HepG2 (cell line): Measurements from ENCODE around the gene DRC7. TPM values are rescaled to one million over a fixed set of nuclear protein-coding genes. Genes with fewer than 3 reads are reported as not detected.
"Not testable (repeated sequence)": the region's sequence is repeated elsewhere in the genome, so short reads cannot be mapped to it uniquely, and the experiment has no call there.

Source experiments
- ATAC-seq: fragments of 200-7000 bp; cut with Tn5 transposase; 3 replicates; pipeline ENCODE4 v1.9.1; 2020; ENCODE audit warnings: mild to moderate bottlenecking, moderate library complexity
- BruUV-seq: library from RNA; stranded (reverse); fragments of 400-500 nt; replicated peaks from 2 replicates; lab custom pipeline; 2021; lab: Mats Ljungman, UMichigan
- CTCF ChIA-PET: fragments of 300-600 bp; formaldehyde crosslinking; extraction: SDS; loops from one replicate; lab custom pipeline; 2021; ENCODE audit warnings: low total read pairs, inconsistent platforms, low intra/inter-chr PET ratio; lab: Yijun Ruan, JAX
- POLR2A ChIA-PET: fragments of 350-600 bp; sonication (Branson Sonifier 250); formaldehyde crosslinking; loops from one replicate; lab custom pipeline; 2020; ENCODE audit warnings: antibody characterized with exemption, inconsistent platforms; lab: Yijun Ruan, JAX
- DNase-seq: peaks from one replicate; pipeline ENCODE4 v3.0.0-alpha.2; 2015; ENCODE audit warnings: low spot score
- FAIRE-seq: peaks from 3 replicates; lab custom pipeline; 2011; peaks lifted over from hg19 to GRCh38; lab: Jason Lieb, UNC
- H2AFZ ChIP-seq: one replicate; pipeline ENCODE4 v1.6.1; 2011; ENCODE audit warnings: low read length, inconsistent platforms
- H3K27ac ChIP-seq: fragments of 300-600 bp; 3 replicates; pipeline ENCODE4 v1.8.0; 2011; ENCODE audit warnings: mixed run types, mild to moderate bottlenecking, mixed read lengths, low read length, inconsistent platforms; ENCODE audit not compliant: insufficient read depth; ENCODE audit errors: extremely low read length
- H3K27me3 ChIP-seq, 2 experiments: fragments of 200-600 bp in 1 of 2; 2 replicates in 1 of 2; 3 replicates in 1 of 2; pipeline versions ENCODE4 v1.6.0 to v1.8.0; 2011; ENCODE audit warnings: low read length in 2 of 2, mild to moderate bottlenecking in 2 of 2, moderate library complexity in 2 of 2, inconsistent platforms in 1 of 2; ENCODE audit not compliant: insufficient read depth in 2 of 2, control insufficient read depth in 1 of 2
- H3K36me3 ChIP-seq, 2 experiments: fragments of 200-600 bp in 1 of 2; replicated peaks in 1 of 2; 2 replicates in 1 of 2; 3 replicates in 1 of 2; pipeline versions ENCODE4 v1.5.1 to v1.8.0; 2011; ENCODE audit warnings: low read length in 2 of 2, inconsistent platforms in 1 of 2; ENCODE audit not compliant: insufficient read depth in 2 of 2, control insufficient read depth in 1 of 2
- H3K4me1 ChIP-seq: 2 replicates; pipeline ENCODE4 v1.5.1; 2012; ENCODE audit warnings: low read length, inconsistent platforms; ENCODE audit not compliant: insufficient read depth
- H3K4me2 ChIP-seq: 2 replicates; pipeline ENCODE4 v1.6.0; 2011; ENCODE audit warnings: low read depth, low read length, inconsistent platforms
- H3K4me3 ChIP-seq, 3 experiments: fragments of 200-600 bp in 1 of 3; sonication (generic), shearing (Covaris generic) in 1 of 3; replicated peaks in 1 of 3; 2 replicates each; pipeline ENCODE4 v1.5.1; 2011 to 2016; ENCODE audit warnings: low read length in 3 of 3, inconsistent platforms in 2 of 3, low read depth in 2 of 3, mild to moderate bottlenecking in 2 of 3, control low read depth in 1 of 3, mixed read lengths in 1 of 3; ENCODE audit not compliant: insufficient read depth in 1 of 3
- H3K79me2 ChIP-seq: one replicate; pipeline ENCODE4 v1.6.1; 2011; ENCODE audit warnings: low read length, inconsistent platforms; ENCODE audit not compliant: insufficient read depth
- H3K9ac ChIP-seq: 2 replicates; pipeline ENCODE4 v1.6.0; 2011; ENCODE audit warnings: mild to moderate bottlenecking, low read depth, low read length, inconsistent platforms; ENCODE audit not compliant: insufficient read depth
- H3K9me3 ChIP-seq: 2 replicates; pipeline ENCODE4 v1.5.1; 2012; ENCODE audit warnings: mild to moderate bottlenecking, low read length
- H4K20me1 ChIP-seq: 2 replicates; pipeline ENCODE4 v1.6.0; 2011; ENCODE audit warnings: inconsistent platforms, mild to moderate bottlenecking, low read length, moderate library complexity; ENCODE audit not compliant: insufficient read depth
- ARNT2 ChIP-seq: sonication (generic); formaldehyde crosslinking; IDR thresholded peaks from 2 replicates; pipeline ENCODE4 v1.8.0; 2022; ENCODE audit warnings: mild to moderate bottlenecking, low read depth, missing genetic modification reagents, moderate library complexity
- ATM ChIP-seq: fragments of 450-650 bp; IDR thresholded peaks from 2 replicates; pipeline ENCODE4 v1.7.1; 2017; ENCODE audit warnings: mild to moderate bottlenecking, borderline replicate concordance
- E2F5 ChIP-seq: sonication (generic); formaldehyde crosslinking; conservative IDR thresholded peaks from 2 replicates; pipeline ENCODE4 v1.4.0; 2020; ENCODE audit warnings: missing genetic modification reagents
- FOXO4 ChIP-seq: sonication (generic); formaldehyde crosslinking; conservative IDR thresholded peaks from 2 replicates; pipeline ENCODE4 v1.8.1; 2023; ENCODE audit warnings: missing genetic modification reagents
- KDM2A ChIP-seq: sonication (generic); formaldehyde crosslinking; IDR thresholded peaks from 2 replicates; pipeline ENCODE4 v1.4.0; 2020; ENCODE audit warnings: low read depth, missing genetic modification reagents, borderline replicate concordance
- MAFG ChIP-seq: sonication (generic); formaldehyde crosslinking; IDR thresholded peaks from 2 replicates; pipeline ENCODE4 v1.5.1; 2020; ENCODE audit warnings: mild to moderate bottlenecking, missing genetic modification reagents
- TGIF2 ChIP-seq: IDR thresholded peaks from 2 replicates; pipeline ENCODE4 v1.6.1; 2016; ENCODE audit warnings: control low read depth, missing compliant biosample characterization
- ZBTB33 ChIP-seq: sonication (generic); formaldehyde crosslinking; IDR thresholded peaks from 2 replicates; pipeline ENCODE4 v1.4.0; 2020; ENCODE audit warnings: missing genetic modification reagents
- ZNF446 ChIP-seq: sonication (generic); formaldehyde crosslinking; IDR thresholded peaks from 2 replicates; pipeline ENCODE4 v1.5.0; 2020; ENCODE audit warnings: mild to moderate bottlenecking, missing genetic modification reagents
- ZNF543 ChIP-seq: sonication (generic); formaldehyde crosslinking; IDR thresholded peaks from 2 replicates; pipeline ENCODE4 v1.4.0; 2020; ENCODE audit warnings: mild to moderate bottlenecking, missing genetic modification reagents
- ZNF747 ChIP-seq: sonication (generic); formaldehyde crosslinking; IDR thresholded peaks from 2 replicates; pipeline ENCODE4 v1.8.1; 2023; ENCODE audit warnings: missing genetic modification reagents, mild to moderate bottlenecking, borderline replicate concordance
- ZNF883 ChIP-seq: sonication (generic); formaldehyde crosslinking; IDR thresholded peaks from 2 replicates; pipeline ENCODE4 v1.5.1; 2020; ENCODE audit warnings: mild to moderate bottlenecking, missing genetic modification reagents; ENCODE audit errors: not compliant biosample characterization
- WGBS: methylation state at CpG from one replicate; pipeline ENCODE4 v1.1.6; 2017; ENCODE audit warnings: low lambda C conversion rate; 5-methylcytosine and 5-hydroxymethylcytosine counted together
- in situ Hi-C: cut with HindIII; loops from 2 replicates; pipeline ENCODE4 v1.10.0; 2017; ENCODE audit warnings: low pct_unique_long_range_greater_than_20kb; ENCODE audit not compliant: extremely low pct_ligation_motif_present
- intact Hi-C: fragments of 100-400 bp; cut with micrococcal nuclease; formaldehyde crosslinking; loops from one replicate; pipeline ENCODE4 v1.10.0; 2022; ENCODE audit not compliant: unreplicated experiment
- polyA plus RNA-seq, 8 experiments: library from polyadenylated mRNA; depleted of rRNA in 3 of 8; stranded (reverse) in 7 of 8; unstranded in 1 of 8; fragments of >200 nt; fragmentation: Illumina TruSeq in 4 of 8; extraction: Trizol in 4 of 8; gene quantifications; 2 replicates each; pipeline versions ENCODE4 v1.2.1 to v1.2.3, GENCODE V29; 2011 to 2016; ENCODE audit warnings: low read depth in 4 of 8, missing spikeins in 1 of 8, mixed read lengths in 1 of 8; ENCODE audit not compliant: insufficient read depth in 1 of 8
- total RNA-seq, 5 experiments: library from RNA; depleted of rRNA; stranded (reverse); fragments of >200 nt; fragmentation: Illumina TruSeq; extraction: Trizol; gene quantifications; 2 replicates each; pipeline ENCODE4 v1.2.3, GENCODE V29; 2016; ENCODE audit warnings: low read depth in 1 of 5

Gene DRC7
- total and polyA plus RNA-seq, 2 of the 13 experiments (the other 11 are each of a cell fraction or from before 2014, with no cell fraction given): 2.7 to 3.4 TPM

GRCh38 chr16:57779836-57780235, 85.2 kb downstream of the DRC7 start:
- CTCF ChIA-PET, H4K20me1 ChIP-seq, H3K4me3 ChIP-seq, BruUV-seq, H3K9me3 ChIP-seq, H3K27me3 ChIP-seq, FAIRE-seq, H2AFZ ChIP-seq, in situ Hi-C loops, DNase-seq, POLR2A ChIA-PET, H3K9ac ChIP-seq, H3K27ac ChIP-seq, ATAC-seq, H3K79me2 ChIP-seq, H3K4me2 ChIP-seq: not testable (repeated sequence)
- 95% methylated on average over 5 of the region's 5 CpGs for WGBS
- Histone ChIP-seq H3K36me3 (peaks cover 11 to 16% of the 10 kb centered on the region in 2 experiments), H3K4me1 (peaks cover 53% of the 10 kb centered on the region)
- intact Hi-C loops: loop anchor here (5.0 kb wide), 2 partner anchors 58 to 82 kb away; no protein-coding TSS in a partner anchor
- peak; percentile 29; the same call in 1 of the 2 replicates for TF ChIP-seq ZBTB33 (CRISPR knock-in tag)

GRCh38 chr16:57781349-57781740, 86.7 kb downstream of the DRC7 start:
- peak overlapping the region; percentile 64 for H3K4me2 ChIP-seq
- WGBS: 61% methylated on average over 1 of the region's 1 CpG
- H3K79me2 ChIP-seq: peaks cover 3% of the 10 kb centered on the region
- peaks cover 53% of the 10 kb centered on the region for H3K4me1 ChIP-seq
- H2AFZ ChIP-seq: no peak overlapping the region
- ATAC-seq (peak; percentile 5), DNase-seq (no peak), FAIRE-seq (no peak)
- H3K27me3 ChIP-seq: no peaks in the 10 kb centered on the region
- H3K36me3 ChIP-seq: peaks cover 6 to 10% of the 10 kb centered on the region in 2 experiments
- H3K9me3 ChIP-seq: no peaks in the 10 kb centered on the region
- peak overlapping the region; percentile 21; the same call in 1 of the 2 replicates for H3K9ac ChIP-seq
- no TSS peak for BruUV-seq
- intact Hi-C loops (loop anchor here (5.0 kb wide), 2 partner anchors 59 to 81 kb away; no protein-coding TSS in a partner anchor), in situ Hi-C loops (no loop called here)
- POLR2A ChIA-PET: interaction anchor here (0.9 to 8.1 kb wide), 15 partner anchors 10 to 243 kb away, joined by 3 to 141 read pairs (median 5); partner anchors contain the start of genes KATNB1, KIFC3 and USB1
- peak overlapping the region in 1 of 3 experiments; percentile 38; a peak in 1 of 6 replicates for H3K4me3 ChIP-seq
- peak overlapping the region; percentile 81 for H3K27ac ChIP-seq
- H4K20me1 ChIP-seq: no peaks in the 10 kb centered on the region
- CTCF ChIA-PET: interaction anchor here (0.6 to 1.6 kb wide), 6 partner anchors 17 to 132 kb away, joined by 3 to 17 read pairs (median 3); no protein-coding TSS in a partner anchor
- no peak for TF ChIP-seq TGIF2 (CRISPR knock-in tag)
- TF ChIP-seq ZNF543 (CRISPR knock-in tag): no peak
- no peak for TF ChIP-seq ARNT2 (CRISPR knock-in tag)
- no peak for TF ChIP-seq ZNF446 (CRISPR knock-in tag)
- 0 out of 2 replicates have a peak, but pooled peaks have one; percentile 50 for TF ChIP-seq FOXO4 (CRISPR knock-in tag)
- 0 out of 2 replicates have a peak, but pooled peaks have one; percentile 6 for TF ChIP-seq ZNF747 (CRISPR knock-in tag)
- TF ChIP-seq ATM: no peak
- no peak for TF ChIP-seq E2F5 (CRISPR knock-in tag)
- TF ChIP-seq MAFG (CRISPR knock-in tag): no peak; the same call in 1 of the 2 replicates
- TF ChIP-seq KDM2A (CRISPR knock-in tag): peak; percentile 0; the same call in 1 of the 2 replicates
- peak; percentile 38 for TF ChIP-seq ZNF883 (CRISPR knock-in tag)
